Activated CD4-positive, alpha-beta T cell treated with anti-CD3 and anti-CD28 coated beads, Interleukin-2, amount 50 U/mL, for 4 hours (primary cell): ENCODE measurements around the gene BRAP.
"Not testable (repeated sequence)": the region's sequence is repeated elsewhere in the genome, so short reads cannot be mapped to it uniquely, and the experiment has no call there.

Source experiments
- DNase-seq, 2 experiments: peaks; one replicate each; pipeline ENCODE4 v3.0.0-alpha.2; 2020

BRAP gene

DNA sequence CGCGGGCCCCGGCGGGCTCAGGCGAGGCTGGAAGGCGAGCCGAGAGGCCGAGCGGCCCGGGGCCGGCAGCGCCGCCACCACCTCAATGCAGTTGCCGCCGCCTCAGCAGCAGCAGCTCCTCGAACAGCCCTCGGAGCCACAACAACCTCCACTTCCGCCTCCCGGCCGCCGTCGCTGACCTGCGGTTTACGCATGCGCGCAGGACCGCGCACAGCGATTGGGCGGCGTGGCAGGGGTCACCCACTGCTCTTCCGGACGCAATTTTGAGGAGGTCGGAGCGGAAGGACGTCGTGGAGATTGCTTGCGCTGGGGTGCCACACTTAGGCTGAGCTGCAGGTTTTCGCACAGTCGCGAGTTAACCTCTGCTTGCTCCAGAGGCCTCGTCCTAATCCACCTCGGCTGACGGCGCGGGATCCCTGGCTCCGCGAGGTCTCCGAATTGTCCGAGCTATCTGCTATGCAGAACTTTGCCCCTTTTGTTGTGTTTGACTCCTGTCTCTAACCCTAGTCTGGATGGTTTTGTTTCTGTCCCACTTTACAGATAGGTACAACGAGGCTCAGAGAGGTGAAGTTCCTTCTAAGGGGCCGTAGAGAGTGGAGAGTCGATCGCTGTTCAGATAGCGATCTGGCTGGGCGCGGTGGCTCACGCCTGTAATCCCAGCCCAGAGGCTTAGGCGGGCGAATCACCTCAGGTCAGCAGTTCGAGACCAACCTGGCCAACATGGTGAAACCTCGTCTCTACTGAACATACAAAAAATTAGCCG, at the start of gene BRAP, which contains the start of gene ACAD10:
Gene BRAP (minus strand): TSS at position 146 of the 763 bp plus-strand sequence. CDS start 164 bp downstream, outside the sequence.
Gene ACAD10 (plus strand): TSS at position 243 of the 763 bp plus-strand sequence. CDS start 6,657 bp downstream, outside the sequence.
- DNase-seq, result peak; percentile 82 to 83

DNA sequence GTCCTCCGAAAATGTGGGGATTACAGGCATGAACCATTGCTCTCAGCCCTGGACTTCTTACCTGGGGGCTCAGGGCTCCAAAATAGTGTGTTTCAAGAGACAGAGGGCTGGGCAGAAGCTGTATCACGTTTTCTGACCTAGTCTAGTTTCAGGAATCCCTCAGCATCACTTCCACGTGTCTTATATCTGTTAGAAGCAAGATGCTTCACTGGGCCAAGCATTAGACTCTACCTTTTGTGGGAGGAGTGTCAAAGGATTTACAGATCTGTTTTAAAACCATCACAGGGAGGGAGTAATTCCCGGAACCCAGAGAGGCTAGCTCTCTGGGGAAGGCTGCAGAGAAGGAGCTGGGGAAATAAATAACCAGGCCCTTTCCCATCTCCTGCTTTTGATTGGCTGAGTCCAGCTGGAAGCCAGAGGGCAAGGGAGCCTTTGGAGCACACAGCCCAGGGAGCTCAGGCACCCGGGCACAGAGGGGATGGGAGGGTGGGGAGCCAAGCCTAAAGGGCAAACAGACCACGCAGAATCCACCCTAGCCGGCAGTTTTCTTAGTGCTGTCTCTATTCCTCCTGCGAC, 47.7 kb upstream of the BRAP start:
- no peak for DNase-seq

DNA sequence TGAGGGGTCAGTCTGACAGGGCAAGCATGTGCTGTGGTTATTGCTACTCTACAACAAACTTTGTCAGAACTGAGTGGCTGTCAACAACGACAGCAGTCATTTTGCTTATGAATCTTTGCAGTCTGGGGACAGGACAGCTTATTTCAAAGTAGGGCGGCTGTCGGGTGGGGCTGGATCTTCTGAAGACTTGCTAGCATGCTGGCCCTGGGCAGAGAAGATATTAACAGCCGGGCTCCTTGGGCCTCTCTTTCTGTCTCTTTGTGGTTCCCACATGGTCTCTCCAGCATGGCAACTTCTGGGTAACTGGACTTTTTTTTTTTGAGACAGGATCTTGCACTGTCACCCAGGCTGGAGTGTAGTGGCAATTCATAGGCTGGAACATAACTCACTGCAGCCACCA, 47.0 kb upstream of the BRAP start:
- no peak for DNase-seq

- no peak for DNase-seq
These were observed 44.7 kb upstream of the BRAP start for GRCh38 chr12:111730420-111730819.

DNA sequence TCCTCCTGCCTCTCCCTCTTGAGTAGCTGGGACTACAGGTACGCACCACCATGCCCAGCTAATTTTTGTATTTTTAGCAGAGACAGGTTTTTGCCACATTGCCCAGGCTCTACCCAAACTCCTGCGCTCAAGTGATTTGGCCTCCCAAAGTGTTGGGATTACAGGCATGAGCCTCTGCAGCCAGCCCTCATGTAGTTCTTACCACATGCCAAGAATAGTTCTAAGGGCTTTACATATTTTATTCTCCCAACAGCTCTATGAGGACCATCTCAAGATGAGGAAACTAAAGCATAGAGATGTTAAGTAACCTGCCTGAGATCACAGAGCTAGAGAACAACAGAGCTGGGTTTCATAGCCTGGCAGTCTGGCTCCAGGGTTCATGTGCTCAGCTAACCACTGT, 43.0 kb upstream of the BRAP start:
- DNase-seq, result no peak

- not testable (repeated sequence) for DNase-seq
These were observed 38.0 kb upstream of the BRAP start for GRCh38 chr12:111723646-111724360.

DNA sequence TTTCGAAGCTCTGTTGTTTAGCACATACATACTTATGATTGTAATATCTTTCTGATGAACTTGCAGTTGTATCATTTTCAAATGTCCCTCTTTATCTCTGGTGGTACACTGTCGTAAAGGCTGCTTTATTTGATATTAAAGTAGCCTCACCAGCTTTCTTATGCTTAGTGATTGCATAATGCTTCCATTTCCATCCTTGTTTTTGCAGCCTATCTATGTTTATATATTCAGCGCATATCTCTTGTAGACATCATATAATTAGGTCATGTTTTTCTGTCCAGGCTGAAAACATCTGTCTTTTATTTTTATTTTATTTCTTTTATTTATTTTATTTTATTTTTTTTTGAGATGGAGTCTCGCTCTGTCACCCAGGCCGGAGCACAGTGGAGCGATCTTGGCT, 34.7 kb upstream of the BRAP start:
- DNase-seq, result no peak

GRCh38 chr12:111719316-111719715, 33.6 kb upstream of the BRAP start:
- not testable (repeated sequence) for DNase-seq

DNA sequence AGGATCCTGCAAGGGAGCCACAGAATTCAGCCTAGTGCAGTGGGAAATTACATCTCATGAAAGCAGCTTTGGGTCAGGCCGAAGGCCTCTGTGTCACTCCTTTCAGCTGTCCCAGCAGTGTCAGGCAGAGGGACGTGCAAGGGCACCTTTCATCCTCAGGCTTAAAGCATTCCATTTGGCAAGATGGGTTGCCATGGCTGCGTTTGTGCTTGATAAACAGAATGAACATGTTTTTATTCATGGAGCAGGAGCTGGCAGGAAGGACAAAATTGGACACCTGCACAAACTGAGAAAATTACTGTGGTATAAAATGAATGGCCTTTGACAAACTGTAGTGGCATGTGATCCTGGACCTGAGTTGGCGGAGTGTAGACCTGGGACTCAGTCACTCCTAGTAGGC, 29.5 kb upstream of the BRAP start:
- no peak for DNase-seq

DNA sequence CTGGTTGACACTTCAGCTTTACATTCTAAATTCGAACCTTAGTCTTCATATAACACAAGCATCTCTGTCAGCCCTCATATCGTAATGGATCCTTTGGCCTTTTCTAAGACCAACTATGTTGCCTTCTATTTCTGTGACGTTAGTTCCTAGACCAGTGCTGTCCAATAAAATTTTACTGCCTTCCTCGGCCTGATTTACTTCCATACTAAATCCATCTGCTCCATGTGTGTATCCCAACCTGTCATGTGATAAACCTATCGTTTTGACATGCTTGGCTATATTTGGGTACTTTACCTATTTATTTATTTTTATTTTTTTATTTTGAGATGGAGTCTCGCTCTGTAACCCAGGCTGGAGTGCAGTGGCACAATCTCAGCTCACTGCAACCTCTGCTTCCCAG, 20.4 kb upstream of the BRAP start:
- DNase-seq, result no peak

- DNase-seq, result no peak
These were observed 19.9 kb upstream of the BRAP start for GRCh38 chr12:111705672-111706071.

GRCh38 chr12:111699962-111700361, 14.2 kb upstream of the BRAP start:
- no peak for DNase-seq

DNA sequence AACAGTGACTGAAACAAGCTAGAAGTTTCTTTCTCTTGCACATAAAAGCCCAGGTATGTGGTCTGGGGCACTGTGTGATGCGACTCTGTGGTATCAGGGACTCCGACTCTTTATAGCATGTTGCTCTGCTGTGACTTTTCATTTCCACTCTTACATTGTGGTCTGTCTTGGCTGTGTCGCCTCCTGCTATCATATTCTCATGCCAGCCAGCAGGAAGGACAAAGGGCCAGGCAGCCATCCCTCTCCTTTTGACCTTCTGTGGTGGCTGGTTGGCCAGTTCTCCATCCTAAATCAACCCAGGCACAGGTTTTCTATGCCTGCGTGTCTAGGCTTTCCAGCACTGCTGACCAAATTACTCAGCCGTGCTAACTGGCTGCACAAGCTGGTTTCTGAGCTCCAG, 8.1 kb upstream of the BRAP start:
- no peak for DNase-seq

GRCh38 chr12:111692575-111693210, 6.9 kb upstream of the BRAP start:
- no peak for DNase-seq

DNA sequence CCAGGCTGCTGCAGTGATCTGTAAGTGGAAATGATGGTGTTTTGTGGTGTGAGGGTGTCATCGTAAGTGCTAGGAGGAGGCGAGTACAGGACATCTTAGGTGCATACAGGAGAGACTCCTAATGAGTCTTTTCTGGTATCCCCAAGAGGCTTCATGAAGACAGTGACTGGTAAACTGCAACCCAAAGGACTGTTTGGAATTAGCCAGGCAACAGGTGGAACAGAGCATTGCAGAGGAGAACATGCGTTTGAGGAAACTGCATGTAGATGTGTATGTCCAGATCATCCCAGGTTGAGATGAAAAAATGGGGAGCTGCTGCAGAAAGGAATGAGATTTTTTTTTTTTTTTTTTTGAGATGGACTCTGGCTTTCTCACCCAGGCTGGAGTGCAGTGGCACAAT, 5.5 kb upstream of the BRAP start:
- DNase-seq, result no peak

GRCh38 chr12:111687952-111688351, 2.2 kb upstream of the BRAP start:
- no peak for DNase-seq

DNA sequence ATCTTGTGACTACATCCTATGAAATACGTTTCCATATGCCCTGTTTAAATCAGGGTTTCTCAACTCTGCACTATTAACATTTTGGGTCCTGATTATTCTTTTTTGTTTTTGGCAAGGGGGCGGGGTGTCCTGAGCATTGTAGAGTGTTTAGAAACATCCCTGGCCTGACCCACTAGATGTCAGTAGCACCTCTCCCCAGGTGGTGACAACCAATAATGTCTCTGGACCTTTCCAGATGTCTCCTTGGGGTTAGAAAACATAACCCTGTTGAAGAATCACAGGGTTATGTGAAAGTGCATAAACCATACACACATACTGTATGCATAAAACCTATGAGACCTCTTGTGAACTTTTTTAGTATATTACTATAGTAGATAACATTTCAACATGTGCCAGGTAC, 1.5 kb upstream of the BRAP start:
- DNase-seq, result no peak

DNA sequence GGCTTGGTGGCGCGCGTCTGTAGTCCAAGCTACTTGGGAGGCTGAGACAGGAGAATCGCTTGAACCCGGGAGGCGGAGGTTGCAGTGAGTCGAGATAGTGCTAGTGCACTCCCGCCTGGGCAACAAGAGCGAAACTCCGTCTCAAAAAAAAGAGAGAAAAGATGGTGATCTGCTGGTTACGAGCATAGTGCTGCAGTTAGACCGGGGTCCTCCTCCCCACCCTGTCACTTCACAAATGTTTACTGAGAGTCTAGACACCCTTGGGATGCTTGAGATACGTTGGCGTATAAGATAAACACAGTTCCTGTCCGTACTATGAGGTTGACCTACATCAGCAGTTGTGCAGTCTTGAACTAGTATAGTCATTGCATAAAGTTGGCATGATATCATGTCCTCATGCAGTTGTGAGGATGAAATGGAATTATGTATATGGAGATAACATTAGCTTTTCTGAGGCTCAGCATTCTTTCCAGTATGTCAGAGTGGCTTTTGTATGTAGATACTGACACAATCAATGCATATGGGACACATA, 884 bp upstream of the BRAP start:
- DNase-seq, result no peak

DNA sequence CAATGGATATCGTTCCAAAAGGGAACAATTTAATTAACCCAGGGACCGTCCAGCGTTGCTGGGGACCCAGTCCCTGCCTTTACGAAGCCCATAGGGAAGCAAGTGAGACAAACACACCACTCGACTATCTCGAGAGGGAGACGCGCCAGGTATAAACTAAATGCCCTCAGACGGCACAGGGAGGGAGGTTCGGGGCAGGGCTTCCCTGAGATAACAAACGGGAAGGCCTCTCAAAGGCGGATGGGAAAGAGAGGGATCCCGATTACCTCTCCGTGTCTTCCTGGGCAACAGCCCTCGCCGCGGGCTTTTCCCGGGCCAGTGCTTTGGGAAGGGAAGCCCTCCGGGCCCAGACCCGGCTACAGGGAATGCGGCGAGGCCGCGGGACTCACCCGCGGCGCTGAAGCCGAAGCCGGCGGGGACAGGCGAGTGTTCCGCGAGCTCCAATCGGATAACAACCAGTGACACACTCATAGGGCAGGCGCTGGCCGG, 390 bp downstream of the BRAP start:
- no peak for DNase-seq

GRCh38 chr12:111684485-111685198, 1.1 kb downstream of the BRAP start:
- DNase-seq, result not testable (repeated sequence)

DNA sequence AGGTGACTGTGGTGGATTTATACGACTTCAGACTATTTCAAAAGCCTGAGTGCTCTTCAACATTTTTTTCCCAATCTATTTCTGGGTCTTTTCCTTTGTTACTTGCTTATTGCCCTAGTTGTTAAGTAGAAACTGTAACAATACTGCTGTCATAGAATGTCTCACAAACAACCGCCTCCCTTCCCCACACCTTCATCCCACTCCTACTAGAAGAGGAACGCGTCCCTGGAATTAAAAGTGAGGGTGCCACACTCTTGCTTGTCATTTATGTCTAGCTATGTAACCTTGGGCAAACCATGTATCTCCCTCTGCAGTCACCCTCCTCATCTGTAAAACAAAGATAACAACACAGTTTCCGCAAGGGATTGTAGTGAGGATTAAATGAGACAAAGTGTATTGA, 8.6 kb downstream of the BRAP start:
- DNase-seq, result no peak

GRCh38 chr12:111673503-111673902, 12.3 kb downstream of the BRAP start:
- no peak for DNase-seq
